Measurements from ENCODE around the gene SHMT2.

The SHMT2 gene

GRCh38 chr12:57219993-57220754, 9.3 kb upstream of the SHMT2 start:
- H3K27ac ChIP-seq = no peak overlapping the region
- no peak for TF ChIP-seq CTCF (conservative IDR thresholded peaks at IDR 0.05; ENCODE audit: low read depth)
- ChIA-PET CTCF (interaction anchor here (0.7 to 1.7 kb wide), 4 partner anchors 19 to 488 kb away, joined by 3 to 7 read pairs (median 4); no protein-coding TSS in a partner anchor), POLR2A (ENCODE audit: low non-redundant PET) (interaction anchor here (0.6 kb wide), 1 partner anchor 18 kb away, joined by 3 read pairs; no protein-coding TSS in a partner anchor)
- DNase-seq (ENCODE audit: low spot score) = no peak

GRCh38 chr12:57220770-57221168, 8.7 kb upstream of the SHMT2 start:
- ChIA-PET POLR2A (ENCODE audit: low non-redundant PET) (no interaction called here), CTCF (no interaction called here)
- DNase-seq (ENCODE audit: low spot score) = no peak
- TF ChIP-seq CTCF (conservative IDR thresholded peaks at IDR 0.05; ENCODE audit: low read depth) = no peak
- H3K27ac ChIP-seq = no peak overlapping the region

- POLR2A ChIA-PET (ENCODE audit: low non-redundant PET) = interaction anchor here (0.6 kb wide), 1 partner anchor 872 kb away, joined by 4 read pairs; no protein-coding TSS in a partner anchor
- no peak for TF ChIP-seq CTCF (conservative IDR thresholded peaks at IDR 0.05; ENCODE audit: low read depth)
- DNase-seq (ENCODE audit: low spot score) = no peak
- no peak overlapping the region for H3K27ac ChIP-seq
- CTCF ChIA-PET = interaction anchor here (2.7 kb wide), 1 partner anchor 18 kb away, joined by 13 read pairs; no protein-coding TSS in a partner anchor
Observed at GRCh38 chr12:57221169-57221917, 8.2 kb upstream of the SHMT2 start.

- POLR2A ChIA-PET (ENCODE audit: low non-redundant PET) = no interaction called here
- CTCF ChIA-PET = interaction anchor here (0.8 to 2.7 kb wide), 2 partner anchors 8 to 17 kb away, joined by 3 to 13 read pairs; no protein-coding TSS in a partner anchor
- no peak for TF ChIP-seq CTCF (conservative IDR thresholded peaks at IDR 0.05; ENCODE audit: low read depth)
- no peak for DNase-seq (ENCODE audit: low spot score)
- no peak overlapping the region for H3K27ac ChIP-seq
Observed at GRCh38 chr12:57222286-57223190, 7.0 kb upstream of the SHMT2 start.

GRCh38 chr12:57223191-57224165, 6.0 kb upstream of the SHMT2 start:
- ChIA-PET POLR2A (ENCODE audit: low non-redundant PET) (no interaction called here), CTCF (interaction anchor here (0.5 to 2.7 kb wide), 5 partner anchors 9 to 20 kb away, joined by 3 to 13 read pairs (median 5); no protein-coding TSS in a partner anchor)

More at GRCh38 chr12:57223191-57224165, 6.0 kb upstream of the SHMT2 start:
- no peak overlapping the region for H3K27ac ChIP-seq
- no peak for DNase-seq (ENCODE audit: low spot score)
- no peak for TF ChIP-seq CTCF (conservative IDR thresholded peaks at IDR 0.05; ENCODE audit: low read depth)
